ENCODE results near the gene MDM4.
"Not testable (repeated sequence)": the region's sequence is repeated elsewhere in the genome, so short reads cannot be mapped to it uniquely, and the experiment has no call there.

MDM4 gene

GRCh38 chr1:204549313-204549712, 33.1 kb downstream of the MDM4 start:
- H3K36me3 ChIP-seq (ENCODE audit: insufficient read depth, low read length): peaks cover 77% of the 10 kb centered on the region
- H3K4me2 ChIP-seq (ENCODE audit: low read length): no peak overlapping the region
- no peaks in the 10 kb centered on the region for H3K27me3 ChIP-seq (ENCODE audit: control insufficient read depth, insufficient read depth, low read length)
- H3K4me1 ChIP-seq (ENCODE audit: control insufficient read depth, insufficient read depth, low read length): peaks cover 10% of the 10 kb centered on the region
- no peak overlapping the region for H3K4me3 ChIP-seq (ENCODE audit: low read length)
- H3K9me3 ChIP-seq (replicated peaks; ENCODE audit: low read length): no peaks in the 10 kb centered on the region
- H3K9ac ChIP-seq (ENCODE audit: low read depth, low read length): no peak overlapping the region

- peaks cover 71% of the 10 kb centered on the region for H3K36me3 ChIP-seq (ENCODE audit: insufficient read depth, low read length)
- H3K27me3 ChIP-seq (ENCODE audit: control insufficient read depth, insufficient read depth, low read length): no peaks in the 10 kb centered on the region
- no peak overlapping the region for H3K4me2 ChIP-seq (ENCODE audit: low read length)
- H3K4me3 ChIP-seq (ENCODE audit: low read length): no peak overlapping the region
- H3K9ac ChIP-seq (ENCODE audit: low read depth, low read length): no peak overlapping the region
- H3K9me3 ChIP-seq (replicated peaks; ENCODE audit: low read length): no peaks in the 10 kb centered on the region
- no peaks in the 10 kb centered on the region for H3K4me1 ChIP-seq (ENCODE audit: control insufficient read depth, insufficient read depth, low read length)
Observed at GRCh38 chr1:204550926-204551325, 34.7 kb downstream of the MDM4 start.

DNA sequence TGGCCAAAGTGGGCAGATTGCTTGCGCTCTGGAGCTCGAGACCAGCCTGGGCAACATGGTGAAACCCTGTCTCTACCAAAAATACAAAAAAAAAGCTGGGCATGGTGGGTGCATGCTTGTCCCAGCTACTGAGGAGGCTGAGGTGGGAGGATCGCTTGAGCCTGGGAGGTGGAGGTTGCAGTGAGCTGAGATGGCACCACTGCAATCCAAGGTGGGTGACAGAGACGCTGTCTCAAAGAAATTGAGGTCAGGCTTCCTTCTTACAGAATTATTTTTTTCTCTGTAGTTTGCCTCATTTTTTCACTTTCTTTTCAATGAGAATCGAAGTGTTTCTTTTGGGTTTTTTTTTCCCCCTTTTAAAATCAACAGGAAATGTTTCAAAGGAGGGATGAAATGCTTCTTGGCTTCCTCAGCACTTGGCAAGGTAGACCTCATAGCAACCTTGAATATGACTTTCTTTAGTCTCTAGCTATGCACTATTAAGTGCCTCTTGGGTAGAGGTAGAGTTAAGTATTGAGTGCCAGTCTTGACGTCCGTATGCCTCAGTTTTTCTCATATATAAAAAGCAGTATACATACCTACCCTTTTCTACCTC, 40.3 kb downstream of the MDM4 start:
- H3K36me3 ChIP-seq (ENCODE audit: insufficient read depth, low read length): peaks cover 25% of the 10 kb centered on the region
- no peaks in the 10 kb centered on the region for H3K9me3 ChIP-seq (replicated peaks; ENCODE audit: low read length)
- no peaks in the 10 kb centered on the region for H3K27me3 ChIP-seq (ENCODE audit: control insufficient read depth, insufficient read depth, low read length)
- no peak overlapping the region for H3K9ac ChIP-seq (ENCODE audit: low read depth, low read length)
- peaks cover 6% of the 10 kb centered on the region for H3K4me1 ChIP-seq (ENCODE audit: control insufficient read depth, insufficient read depth, low read length)
- H3K4me2 ChIP-seq (ENCODE audit: low read length): no peak overlapping the region
- H3K4me3 ChIP-seq (ENCODE audit: low read length): no peak overlapping the region

GRCh38 chr1:204558467-204558866, 42.3 kb downstream of the MDM4 start:
- Histone ChIP-seq H3K27me3 (ENCODE audit: control insufficient read depth, insufficient read depth, low read length) (no peaks in the 10 kb centered on the region), H3K9me3 (replicated peaks; ENCODE audit: low read length) (no peaks in the 10 kb centered on the region), H3K36me3 (ENCODE audit: insufficient read depth, low read length) (peaks cover 18% of the 10 kb centered on the region), H3K4me2 (ENCODE audit: low read length) (no peak overlapping the region), H3K9ac (ENCODE audit: low read depth, low read length) (no peak overlapping the region), H3K4me1 (ENCODE audit: control insufficient read depth, insufficient read depth, low read length) (peaks cover 6% of the 10 kb centered on the region), H3K4me3 (ENCODE audit: low read length) (no peak overlapping the region)

DNA sequence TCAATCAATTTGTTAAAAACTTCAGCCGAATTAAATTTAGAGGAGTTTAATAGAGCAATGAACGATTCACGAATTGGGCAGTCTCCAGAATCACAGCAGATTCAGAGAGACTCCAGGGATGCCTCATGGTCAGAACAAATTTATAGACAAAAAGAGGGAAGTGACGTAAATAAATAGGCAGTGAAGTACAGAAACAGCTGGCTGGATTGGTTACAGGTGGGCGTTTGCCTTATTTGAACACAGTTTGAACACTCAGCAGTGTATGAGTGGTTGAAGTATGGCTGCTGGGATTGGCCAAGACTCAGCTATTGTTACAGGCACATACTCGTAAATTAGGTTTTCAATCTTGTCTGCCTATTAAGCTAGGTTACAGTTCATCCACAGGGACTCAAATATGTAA, 43.8 kb downstream of the MDM4 start:
- H3K27me3 ChIP-seq (ENCODE audit: control insufficient read depth, insufficient read depth, low read length); H3K4me2 ChIP-seq (ENCODE audit: low read length); H3K4me1 ChIP-seq (ENCODE audit: control insufficient read depth, insufficient read depth, low read length); H3K36me3 ChIP-seq (ENCODE audit: insufficient read depth, low read length); H3K4me3 ChIP-seq (ENCODE audit: low read length); H3K9ac ChIP-seq (ENCODE audit: low read depth, low read length); H3K9me3 ChIP-seq (replicated peaks; ENCODE audit: low read length): not testable (repeated sequence)

- Histone ChIP-seq H3K9ac (ENCODE audit: low read depth, low read length) (no peak overlapping the region), H3K36me3 (ENCODE audit: insufficient read depth, low read length) (peaks cover 7% of the 10 kb centered on the region), H3K9me3 (replicated peaks; ENCODE audit: low read length) (no peaks in the 10 kb centered on the region), H3K4me1 (ENCODE audit: control insufficient read depth, insufficient read depth, low read length) (peaks cover 10% of the 10 kb centered on the region), H3K4me2 (ENCODE audit: low read length) (no peak overlapping the region), H3K27me3 (ENCODE audit: control insufficient read depth, insufficient read depth, low read length) (no peaks in the 10 kb centered on the region), H3K4me3 (ENCODE audit: low read length) (no peak overlapping the region)
Observed at GRCh38 chr1:204560590-204561150, 44.5 kb downstream of the MDM4 start.

GRCh38 chr1:204562075-204562990, 46.1 kb downstream of the MDM4 start:
- peaks cover 7% of the 10 kb centered on the region for H3K36me3 ChIP-seq (ENCODE audit: insufficient read depth, low read length)
- H3K27me3 ChIP-seq (ENCODE audit: control insufficient read depth, insufficient read depth, low read length): no peaks in the 10 kb centered on the region
- H3K9me3 ChIP-seq (replicated peaks; ENCODE audit: low read length): no peaks in the 10 kb centered on the region
- H3K4me1 ChIP-seq (ENCODE audit: control insufficient read depth, insufficient read depth, low read length): peaks cover 11% of the 10 kb centered on the region
- H3K4me2 ChIP-seq (ENCODE audit: low read length): no peak overlapping the region
- H3K4me3 ChIP-seq (ENCODE audit: low read length): no peak overlapping the region
- H3K9ac ChIP-seq (ENCODE audit: low read depth, low read length): no peak overlapping the region

GRCh38 chr1:204563307-204563706, 47.1 kb downstream of the MDM4 start:
- Histone ChIP-seq H3K4me3 (ENCODE audit: low read length) (no peak overlapping the region), H3K9me3 (replicated peaks; ENCODE audit: low read length) (no peaks in the 10 kb centered on the region), H3K9ac (ENCODE audit: low read depth, low read length) (no peak overlapping the region), H3K4me2 (ENCODE audit: low read length) (no peak overlapping the region), H3K36me3 (ENCODE audit: insufficient read depth, low read length) (peaks cover 6% of the 10 kb centered on the region), H3K4me1 (ENCODE audit: control insufficient read depth, insufficient read depth, low read length) (peaks cover 11% of the 10 kb centered on the region), H3K27me3 (ENCODE audit: control insufficient read depth, insufficient read depth, low read length) (no peaks in the 10 kb centered on the region)

DNA sequence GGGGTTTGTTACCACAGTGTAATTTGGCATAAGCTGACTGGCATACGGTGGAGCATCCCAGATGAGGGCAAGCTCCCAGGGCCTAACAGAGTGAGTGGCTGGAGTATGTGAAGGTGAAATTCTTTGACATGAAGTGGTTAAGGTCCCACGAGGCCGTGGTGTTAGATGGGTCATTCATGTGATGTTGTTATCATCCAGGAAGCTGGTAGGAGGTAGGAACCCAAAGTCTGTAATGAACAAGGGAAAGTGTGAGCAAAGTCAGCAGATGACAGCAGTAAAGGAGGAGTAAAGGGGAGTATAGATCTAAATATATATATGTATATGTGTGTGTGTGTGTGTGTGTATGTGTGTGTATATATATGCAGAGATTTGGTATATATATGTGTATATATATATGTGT, 47.6 kb downstream of the MDM4 start:
- H3K4me3 ChIP-seq (ENCODE audit: low read length): no peak overlapping the region
- peaks cover 11% of the 10 kb centered on the region for H3K4me1 ChIP-seq (ENCODE audit: control insufficient read depth, insufficient read depth, low read length)
- H3K4me2 ChIP-seq (ENCODE audit: low read length): no peak overlapping the region
- H3K27me3 ChIP-seq (ENCODE audit: control insufficient read depth, insufficient read depth, low read length): no peaks in the 10 kb centered on the region
- peaks cover under 1% of the 10 kb centered on the region for H3K36me3 ChIP-seq (ENCODE audit: insufficient read depth, low read length)
- H3K9ac ChIP-seq (ENCODE audit: low read depth, low read length): no peak overlapping the region
- H3K9me3 ChIP-seq (replicated peaks; ENCODE audit: low read length): no peaks in the 10 kb centered on the region

- Histone ChIP-seq H3K4me3 (ENCODE audit: low read length) (no peak overlapping the region), H3K9me3 (replicated peaks; ENCODE audit: low read length) (no peaks in the 10 kb centered on the region), H3K4me2 (ENCODE audit: low read length) (no peak overlapping the region), H3K36me3 (ENCODE audit: insufficient read depth, low read length) (no peaks in the 10 kb centered on the region), H3K9ac (ENCODE audit: low read depth, low read length) (no peak overlapping the region), H3K4me1 (ENCODE audit: control insufficient read depth, insufficient read depth, low read length) (peaks cover 11% of the 10 kb centered on the region), H3K27me3 (ENCODE audit: control insufficient read depth, insufficient read depth, low read length) (no peaks in the 10 kb centered on the region)
Observed at GRCh38 chr1:204564835-204565234, 48.6 kb downstream of the MDM4 start.

DNA sequence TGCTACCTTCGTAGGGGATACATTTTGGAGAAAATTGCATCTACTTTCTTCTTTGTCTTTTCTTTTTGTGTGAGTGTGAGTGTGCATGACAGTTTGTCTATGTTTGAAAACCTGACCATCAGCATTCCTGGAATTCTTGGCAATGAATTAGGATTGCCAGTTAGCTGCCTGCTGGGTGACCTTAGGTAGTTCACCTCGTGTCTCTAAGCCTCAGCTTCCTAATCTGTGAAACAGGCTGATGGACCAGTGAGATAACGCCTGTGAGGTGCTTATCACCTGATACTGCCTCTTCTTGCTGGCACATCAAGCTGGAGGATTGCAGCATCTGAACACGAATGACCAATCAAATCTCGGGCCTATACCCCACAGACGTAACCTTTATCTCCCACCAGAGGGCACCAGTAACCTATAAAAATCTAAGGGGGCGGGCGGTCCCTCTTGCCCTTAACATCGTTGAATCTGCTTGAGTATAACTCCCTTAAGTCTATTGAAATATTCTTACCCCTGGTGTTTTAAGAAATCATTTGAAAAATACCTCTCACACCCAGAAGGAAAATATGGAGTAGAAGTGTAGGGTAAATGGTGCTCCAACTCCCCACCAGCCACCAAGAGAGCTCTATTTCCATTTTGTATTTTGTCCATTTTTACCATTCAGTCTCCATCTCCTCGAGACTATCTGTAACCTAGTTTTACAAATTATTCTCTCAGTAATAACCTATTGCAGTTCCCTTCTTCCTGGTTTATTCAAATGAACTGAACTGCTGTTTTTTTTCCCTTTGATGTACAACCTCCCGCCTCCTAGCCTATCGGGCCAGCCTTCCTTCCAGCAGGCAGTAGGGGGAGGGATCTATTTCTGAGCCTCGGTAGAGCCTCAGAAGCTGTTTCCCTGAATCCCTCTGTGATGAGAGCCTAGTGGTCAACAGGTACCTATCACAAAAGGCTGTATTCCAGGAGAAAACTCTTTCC, 49.7 kb downstream of the MDM4 start:
- no peaks in the 10 kb centered on the region for H3K27me3 ChIP-seq (ENCODE audit: control insufficient read depth, insufficient read depth, low read length)
- peaks cover 5% of the 10 kb centered on the region for H3K4me1 ChIP-seq (ENCODE audit: control insufficient read depth, insufficient read depth, low read length)
- no peaks in the 10 kb centered on the region for H3K9me3 ChIP-seq (replicated peaks; ENCODE audit: low read length)
- no peak overlapping the region for H3K4me2 ChIP-seq (ENCODE audit: low read length)
- H3K4me3 ChIP-seq (ENCODE audit: low read length): no peak overlapping the region
- no peaks in the 10 kb centered on the region for H3K36me3 ChIP-seq (ENCODE audit: insufficient read depth, low read length)
- no peak overlapping the region for H3K9ac ChIP-seq (ENCODE audit: low read depth, low read length)
